GM19467 (cell line): ENCODE data around the gene MYBBP1A.

ENCODE experiments used
- ATAC-seq: cut with Tn5 transposase; IDR thresholded peaks from one replicate; pipeline ENCODE4 v1.9.1; 2021; ENCODE audit warnings: mild to moderate bottlenecking, moderate library complexity; ENCODE audit not compliant: unreplicated experiment

The MYBBP1A gene

GRCh38 chr17:4537451-4538235, 17.5 kb downstream of the MYBBP1A start:
- no peak for ATAC-seq

- no peak for ATAC-seq
These were observed 18.3 kb downstream of the MYBBP1A start for GRCh38 chr17:4536742-4537411.

- ATAC-seq, result no peak
These were observed 18.9 kb downstream of the MYBBP1A start for GRCh38 chr17:4536259-4536741.

- ATAC-seq, result no peak
These were observed 19.4 kb downstream of the MYBBP1A start for GRCh38 chr17:4535667-4536258.

GRCh38 chr17:4534928-4535666, 20.1 kb downstream of the MYBBP1A start:
- no peak for ATAC-seq

GRCh38 chr17:4534515-4534914, 20.7 kb downstream of the MYBBP1A start:
- ATAC-seq, result no peak

GRCh38 chr17:4533523-4534504, 21.4 kb downstream of the MYBBP1A start:
- ATAC-seq, result no peak

- no peak for ATAC-seq
These were observed 22.2 kb downstream of the MYBBP1A start for GRCh38 chr17:4532860-4533522.

- ATAC-seq, result no peak
These were observed 23.0 kb downstream of the MYBBP1A start for GRCh38 chr17:4531988-4532736.

- ATAC-seq, result no peak
These were observed 24.1 kb downstream of the MYBBP1A start for GRCh38 chr17:4530799-4531730.

- ATAC-seq, result no peak
These were observed 25.5 kb downstream of the MYBBP1A start for GRCh38 chr17:4529533-4530152.

- ATAC-seq, result no peak
These were observed 27.5 kb downstream of the MYBBP1A start for GRCh38 chr17:4527566-4528125.

- ATAC-seq, result no peak
These were observed 28.1 kb downstream of the MYBBP1A start for GRCh38 chr17:4527134-4527533.

GRCh38 chr17:4525691-4526397, 29.3 kb downstream of the MYBBP1A start:
- no peak for ATAC-seq

GRCh38 chr17:4523946-4524345, 31.2 kb downstream of the MYBBP1A start:
- ATAC-seq, result no peak

GRCh38 chr17:4522661-4523060, 32.5 kb downstream of the MYBBP1A start:
- ATAC-seq, result no peak
